PFSK-1 (cell line): ENCODE data around the gene EPS8L1.

Experiments
- FOXP2 ChIP-seq: optimal IDR thresholded peaks from 2 replicates; pipeline ENCODE3; 2011; ENCODE audit warnings: borderline replicate concordance, control low read depth, inconsistent platforms; ENCODE audit not compliant: insufficient read depth; ENCODE audit errors: extremely low read length, extremely low read depth
- POLR2AphosphoS5 ChIP-seq: IDR thresholded peaks from 2 replicates; pipeline ENCODE4 v1.6.1; 2012; ENCODE audit warnings: low read depth, mild to moderate bottlenecking, control low read depth, low read length, moderate library complexity
- SIN3A ChIP-seq: IDR thresholded peaks from 2 replicates; pipeline ENCODE4 v1.6.1; 2012; ENCODE audit warnings: mild to moderate bottlenecking, low read length, moderate library complexity, borderline replicate concordance; ENCODE audit not compliant: insufficient read depth

DNA sequence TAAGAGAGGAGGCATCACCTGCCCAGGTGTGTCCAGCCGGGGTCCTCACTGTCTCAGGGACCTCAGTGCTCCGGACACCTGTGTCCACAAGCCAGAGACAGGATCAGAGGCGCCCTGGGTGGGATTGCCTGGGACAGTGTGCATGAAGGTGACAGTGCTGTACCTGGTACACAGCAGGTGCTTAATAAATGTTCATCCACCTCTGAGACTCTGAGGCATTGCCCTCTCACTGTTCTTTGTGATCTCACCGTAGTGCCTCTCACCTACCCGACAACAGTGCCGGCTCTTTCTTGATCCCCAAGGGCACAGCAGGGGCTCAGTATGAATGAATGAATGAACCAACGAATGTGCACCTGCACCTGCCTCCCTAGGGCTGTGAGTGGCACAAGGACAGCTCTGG, 21.9 kb upstream of the EPS8L1 start:
- TF ChIP-seq FOXP2 (no peak), SIN3A (no peak), POLR2AphosphoS5 (no peak)
